GM12878 (cell line): ENCODE results near the gene TNP2. TPM values are rescaled to one million over a fixed set of nuclear protein-coding genes. Genes with fewer than 3 reads are reported as not detected.

Source experiments
- ASH2L ChIP-seq: fragments of 300-600, 200-600 bp; sonication (generic); IDR thresholded peaks from 2 replicates; pipeline ENCODE4 v1.6.1; 2017; ENCODE audit warnings: low read depth, mild to moderate bottlenecking, borderline replicate concordance
- ATF2 ChIP-seq: IDR thresholded peaks from 2 replicates; pipeline ENCODE4 v1.6.1; 2012; ENCODE audit warnings: low read length, inconsistent platforms
- ATF3 ChIP-seq: IDR thresholded peaks from 2 replicates; pipeline ENCODE4 v1.6.1; 2011; ENCODE audit warnings: low read depth, mild to moderate bottlenecking, low read length, moderate library complexity, borderline replicate concordance; ENCODE audit errors: extremely low read depth
- BACH1 ChIP-seq: fragments of 450-650 bp; IDR thresholded peaks from 2 replicates; pipeline ENCODE4 v1.6.1; 2017; ENCODE audit warnings: mild to moderate bottlenecking, borderline replicate concordance
- BCLAF1 ChIP-seq: fragments of 450-650 bp; IDR thresholded peaks from 2 replicates; pipeline ENCODE4 v1.6.1; 2017; ENCODE audit warnings: antibody characterized with exemption, mild to moderate bottlenecking, moderate library complexity
- IRF4 ChIP-seq: IDR thresholded peaks from 2 replicates; pipeline ENCODE4 v1.6.1; 2011; ENCODE audit warnings: low read depth, low read length
- MEF2B ChIP-seq: fragments of 450-650 bp; IDR thresholded peaks from 2 replicates; pipeline ENCODE4 v1.6.1; 2018; ENCODE audit warnings: mild to moderate bottlenecking, moderate library complexity; ENCODE audit not compliant: partially characterized antibody, poor library complexity, severe bottlenecking
- RFX5 ChIP-seq: IDR thresholded peaks from 2 replicates; pipeline ENCODE4 v1.6.1; 2011; ENCODE audit warnings: low read depth, low read length, improper control_type of control experiment
- SIN3A ChIP-seq: IDR thresholded peaks from 2 replicates; pipeline ENCODE4 v1.6.1; 2012; ENCODE audit warnings: low read depth, low read length, improper control_type of control experiment
- SKIL ChIP-seq: fragments of 450-650 bp; IDR thresholded peaks from 2 replicates; pipeline ENCODE4 v1.6.1; 2017; ENCODE audit warnings: mild to moderate bottlenecking, low read depth, inconsistent platforms; ENCODE audit not compliant: poor library complexity, severe bottlenecking
- SMC3 ChIP-seq: IDR thresholded peaks from 2 replicates; pipeline ENCODE4 v1.6.1; 2011; ENCODE audit warnings: low read length, improper control_type of control experiment, borderline replicate concordance
- SRF ChIP-seq, 2 experiments: IDR thresholded peaks; 2 replicates each; pipeline ENCODE4 v1.6.1; 2011; ENCODE audit warnings: low read depth in 2 of 2, low read length in 2 of 2, mild to moderate bottlenecking in 1 of 2, moderate library complexity in 1 of 2
- TBL1XR1 ChIP-seq: IDR thresholded peaks from 2 replicates; pipeline ENCODE4 v1.6.1; 2012; ENCODE audit warnings: low read depth, low read length, improper control_type of control experiment
- TCF12 ChIP-seq: IDR thresholded peaks from 2 replicates; pipeline ENCODE4 v1.6.1; 2011; ENCODE audit warnings: low read depth, mild to moderate bottlenecking, low read length
- USF1 ChIP-seq: IDR thresholded peaks from 2 replicates; pipeline ENCODE4 v1.6.1; 2011; ENCODE audit warnings: borderline replicate concordance, low read depth, mild to moderate bottlenecking, moderate library complexity, mixed read lengths, low read length; ENCODE audit not compliant: insufficient read depth; ENCODE audit errors: extremely low read length
- ZBTB4 ChIP-seq: fragments of 450-650 bp; formaldehyde crosslinking; IDR thresholded peaks from 2 replicates; pipeline ENCODE4 v1.4.0; 2022; ENCODE audit warnings: mild to moderate bottlenecking, moderate library complexity
- ZNF217 ChIP-seq: fragments of 450-650 bp; IDR thresholded peaks from 2 replicates; pipeline ENCODE4 v1.6.1; 2017; ENCODE audit warnings: antibody characterized with exemption, mild to moderate bottlenecking
- ZNF274 ChIP-seq: IDR thresholded peaks from one replicate; pipeline ENCODE4 v1.8.0; 2011; ENCODE audit not compliant: insufficient read length, insufficient read depth
- ZNF622 ChIP-seq: fragments of 450-650 bp; IDR thresholded peaks from 2 replicates; pipeline ENCODE4 v1.6.1; 2017; ENCODE audit warnings: mild to moderate bottlenecking, inconsistent platforms
- polyA plus RNA-seq, 11 experiments: library from polyadenylated mRNA; depleted of rRNA in 4 of 11; unstranded in 6 of 11; stranded (reverse) in 5 of 11; fragments of >200 nt; fragmentation: Nextera tagmentation in 4 of 11; fragmentation: Illumina TruSeq in 1 of 11; extraction: Ambion mirVana in 4 of 11; extraction: Trizol in 1 of 11; gene quantifications; 1 replicate in 1 of 11; 2 replicates in 10 of 11; pipeline versions ENCODE4 v1.2.1 to v1.2.3, GENCODE V29; 2011 to 2016; ENCODE audit warnings: inconsistent platforms in 2 of 11, missing spikeins in 2 of 11, low read depth in 1 of 11
- total RNA-seq, 4 experiments: library from RNA; depleted of rRNA in 3 of 4; stranded (reverse); fragments of >200 nt in 3 of 4; fragmentation: Illumina TruSeq in 1 of 4; extraction: Trizol in 1 of 4; gene quantifications; 2 replicates each; pipeline versions ENCODE4 v1.2.1 to v1.2.3, GENCODE V29; 2013 to 2021

TNP2 gene
- total and polyA plus RNA-seq, 10 of the 15 experiments (the other 5 are each of a cell fraction or from before 2014, with no cell fraction given), result not detected

GRCh38 chr16:11306997-11307638 is 38.0 kb upstream of the TNP2 start (continued):
- TF ChIP-seq ATF2 (no peak), SIN3A (no peak), USF1 (no peak), ZNF274 (no peak), MEF2B (no peak), TCF12 (0 out of 2 replicates have a peak, but pooled peaks have one; percentile 6), SKIL (no peak), ATF3 (no peak), ASH2L (no peak), SRF (IDR thresholded peaks at IDR 0.05; ENCODE audit: low read depth in 2 of 2, low read length in 2 of 2) (no peak), TBL1XR1 (no peak), ZBTB4 (CRISPR knock-in tag) (no peak), ZNF622 (no peak), ZNF217 (no peak), BCLAF1 (no peak), SMC3 (no peak), IRF4 (peak; percentile 54; the same call in 1 of the 2 replicates), BACH1 (no peak), RFX5 (no peak)
